GM12878 (cell line): ENCODE data around the gene CDH10.

Experiments used
- HDGF ChIP-seq: fragments of 450-650 bp; IDR thresholded peaks from 2 replicates; pipeline ENCODE4 v1.6.1; 2016; ENCODE audit warnings: antibody characterized with exemption
- PKNOX1 ChIP-seq: fragments of 450-650 bp; IDR thresholded peaks from 2 replicates; pipeline ENCODE4 v1.6.1; 2016; ENCODE audit warnings: mild to moderate bottlenecking
- POLR2A ChIP-seq: IDR thresholded peaks from 2 replicates; pipeline ENCODE4 v1.6.1; 2011; ENCODE audit warnings: low read depth, mild to moderate bottlenecking, low read length
- TF ChIP-seq, protein P1 (sequence below): IDR thresholded peaks from 2 replicates; pipeline ENCODE4 v1.6.1; 2012; ENCODE audit warnings: mild to moderate bottlenecking, low read depth, low read length

- TF ChIP-seq, protein P1, sequence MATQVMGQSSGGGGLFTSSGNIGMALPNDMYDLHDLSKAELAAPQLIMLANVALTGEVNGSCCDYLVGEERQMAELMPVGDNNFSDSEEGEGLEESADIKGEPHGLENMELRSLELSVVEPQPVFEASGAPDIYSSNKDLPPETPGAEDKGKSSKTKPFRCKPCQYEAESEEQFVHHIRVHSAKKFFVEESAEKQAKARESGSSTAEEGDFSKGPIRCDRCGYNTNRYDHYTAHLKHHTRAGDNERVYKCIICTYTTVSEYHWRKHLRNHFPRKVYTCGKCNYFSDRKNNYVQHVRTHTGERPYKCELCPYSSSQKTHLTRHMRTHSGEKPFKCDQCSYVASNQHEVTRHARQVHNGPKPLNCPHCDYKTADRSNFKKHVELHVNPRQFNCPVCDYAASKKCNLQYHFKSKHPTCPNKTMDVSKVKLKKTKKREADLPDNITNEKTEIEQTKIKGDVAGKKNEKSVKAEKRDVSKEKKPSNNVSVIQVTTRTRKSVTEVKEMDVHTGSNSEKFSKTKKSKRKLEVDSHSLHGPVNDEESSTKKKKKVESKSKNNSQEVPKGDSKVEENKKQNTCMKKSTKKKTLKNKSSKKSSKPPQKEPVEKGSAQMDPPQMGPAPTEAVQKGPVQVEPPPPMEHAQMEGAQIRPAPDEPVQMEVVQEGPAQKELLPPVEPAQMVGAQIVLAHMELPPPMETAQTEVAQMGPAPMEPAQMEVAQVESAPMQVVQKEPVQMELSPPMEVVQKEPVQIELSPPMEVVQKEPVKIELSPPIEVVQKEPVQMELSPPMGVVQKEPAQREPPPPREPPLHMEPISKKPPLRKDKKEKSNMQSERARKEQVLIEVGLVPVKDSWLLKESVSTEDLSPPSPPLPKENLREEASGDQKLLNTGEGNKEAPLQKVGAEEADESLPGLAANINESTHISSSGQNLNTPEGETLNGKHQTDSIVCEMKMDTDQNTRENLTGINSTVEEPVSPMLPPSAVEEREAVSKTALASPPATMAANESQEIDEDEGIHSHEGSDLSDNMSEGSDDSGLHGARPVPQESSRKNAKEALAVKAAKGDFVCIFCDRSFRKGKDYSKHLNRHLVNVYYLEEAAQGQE, result no peak
- TF ChIP-seq POLR2A (no peak), HDGF (no peak), PKNOX1 (no peak)
These were observed 21.7 kb downstream of the CDH10 start for GRCh38 chr5:24623031-24623430.
